Keratinocyte (primary cell): ENCODE results near the gene SRF. TPM values are rescaled to one million over a fixed set of nuclear protein-coding genes. Genes with fewer than 3 reads are reported as not detected.

Source experiments
- DNase-seq: peaks from one replicate; pipeline ENCODE4 v3.0.0-alpha.2; 2011; ENCODE audit warnings: low read depth, missing footprints, low spot score
- FAIRE-seq: peaks from 2 replicates; lab custom pipeline; 2011; peaks lifted over from hg19 to GRCh38; lab: Jason Lieb, UNC
- H2AFZ ChIP-seq: 2 replicates; pipeline ENCODE4 v1.6.0; 2012; ENCODE audit warnings: low read length, control low read depth, inconsistent platforms; ENCODE audit not compliant: control insufficient read depth
- H3K27ac ChIP-seq: 2 replicates; pipeline ENCODE4 v1.5.1; 2011; ENCODE audit warnings: low read length; ENCODE audit not compliant: control insufficient read depth, insufficient read depth
- H3K27me3 ChIP-seq: 3 replicates; pipeline ENCODE4 v1.6.0; 2011; ENCODE audit warnings: low read length; ENCODE audit not compliant: control insufficient read depth, insufficient read depth; ENCODE audit errors: extremely low read depth
- H3K36me3 ChIP-seq, 2 experiments: 2 replicates in 1 of 2; 3 replicates in 1 of 2; pipeline ENCODE4 v1.5.1; 2011; ENCODE audit warnings: low read length in 2 of 2, mild to moderate bottlenecking in 1 of 2; ENCODE audit not compliant: control insufficient read depth in 2 of 2, insufficient read depth in 2 of 2; ENCODE audit errors: extremely low read depth in 1 of 2
- H3K4me1 ChIP-seq: 3 replicates; pipeline ENCODE4 v1.5.1; 2011; ENCODE audit warnings: low read length; ENCODE audit not compliant: control insufficient read depth, insufficient read depth; ENCODE audit errors: extremely low read depth
- H3K4me2 ChIP-seq: 3 replicates; pipeline ENCODE4 v1.6.0; 2011; ENCODE audit warnings: low read depth, low read length; ENCODE audit not compliant: control insufficient read depth, insufficient read depth; ENCODE audit errors: extremely low read depth
- H3K4me3 ChIP-seq, 3 experiments: fragments of 200-600 bp in 1 of 3; sonication (generic) in 1 of 3; 2 replicates in 2 of 3; 3 replicates in 1 of 3; pipeline ENCODE4 v1.5.1; 2011 to 2016; ENCODE audit warnings: low read length in 3 of 3, mild to moderate bottlenecking in 3 of 3, control low read depth in 2 of 3, inconsistent platforms in 1 of 3, low read depth in 1 of 3, mixed read lengths in 1 of 3, mixed run types in 1 of 3, moderate library complexity in 1 of 3; ENCODE audit not compliant: control insufficient read depth in 2 of 3, insufficient read depth in 2 of 3; ENCODE audit errors: extremely low read depth in 1 of 3
- H3K79me2 ChIP-seq: 2 replicates; pipeline ENCODE4 v1.6.0; 2012; ENCODE audit warnings: low read length; ENCODE audit not compliant: control insufficient read depth, insufficient read depth
- H3K9ac ChIP-seq: 3 replicates; pipeline ENCODE4 v1.6.0; 2011; ENCODE audit warnings: low read length; ENCODE audit not compliant: control insufficient read depth, insufficient read depth; ENCODE audit errors: extremely low read depth
- H3K9me1 ChIP-seq: 3 replicates; pipeline ENCODE4 v1.6.0; 2011; ENCODE audit warnings: low read length; ENCODE audit not compliant: control insufficient read depth, insufficient read depth; ENCODE audit errors: extremely low read depth
- H3K9me3 ChIP-seq: 2 replicates; pipeline ENCODE4 v1.5.1; 2012; ENCODE audit warnings: low read depth, low read length; ENCODE audit not compliant: control insufficient read depth
- H4K20me1 ChIP-seq: 3 replicates; pipeline ENCODE4 v1.6.0; 2011; ENCODE audit warnings: low read length; ENCODE audit not compliant: control insufficient read depth, insufficient read depth; ENCODE audit errors: extremely low read depth
- EZH2 ChIP-seq: IDR thresholded peaks from one replicate; pipeline ENCODE4 v1.6.1; 2012; ENCODE audit warnings: inconsistent platforms, mild to moderate bottlenecking, low read length, moderate library complexity
- dilution Hi-C: fragments of 300-500 bp; cut with MboI; formaldehyde crosslinking; loops from one replicate; pipeline ENCODE4 v1.7.0; 2020; ENCODE audit warnings: low sequenced_read_pairs; ENCODE audit not compliant: extremely low pct_ligation_motif_present
- polyA plus RNA-seq, 5 experiments: library from polyadenylated mRNA; depleted of rRNA in 3 of 5; stranded (reverse) in 3 of 5; stranded (forward) in 1 of 5; unstranded in 1 of 5; fragments of >200 nt; gene quantifications; 1 replicate in 1 of 5; 2 replicates in 3 of 5; 3 replicates in 1 of 5; pipeline versions ENCODE4 v1.2.1 to v1.2.3, GENCODE V29; 2011 to 2012; ENCODE audit warnings: missing spikeins in 2 of 5, low read depth in 1 of 5, low replicate concordance in 1 of 5
- TF ChIP-seq, protein P1 (sequence below), 3 experiments: IDR thresholded peaks in 1 of 3; conservative IDR thresholded peaks in 1 of 3; optimal IDR thresholded peaks in 1 of 3; 2 replicates in 2 of 3; 3 replicates in 1 of 3; pipeline versions ENCODE3 to v1.5.1; 2011; ENCODE audit warnings: low read length in 3 of 3, mild to moderate bottlenecking in 3 of 3, moderate library complexity in 2 of 3, control low read depth in 1 of 3, inconsistent platforms in 1 of 3; ENCODE audit not compliant: insufficient read depth in 2 of 3; ENCODE audit errors: extremely low read depth in 1 of 3

SRF gene
- polyA plus RNA-seq, 1 donor (not counting 4 experiments of a cell fraction or from before 2014, with no cell fraction given): 28.5 TPM

DNA sequence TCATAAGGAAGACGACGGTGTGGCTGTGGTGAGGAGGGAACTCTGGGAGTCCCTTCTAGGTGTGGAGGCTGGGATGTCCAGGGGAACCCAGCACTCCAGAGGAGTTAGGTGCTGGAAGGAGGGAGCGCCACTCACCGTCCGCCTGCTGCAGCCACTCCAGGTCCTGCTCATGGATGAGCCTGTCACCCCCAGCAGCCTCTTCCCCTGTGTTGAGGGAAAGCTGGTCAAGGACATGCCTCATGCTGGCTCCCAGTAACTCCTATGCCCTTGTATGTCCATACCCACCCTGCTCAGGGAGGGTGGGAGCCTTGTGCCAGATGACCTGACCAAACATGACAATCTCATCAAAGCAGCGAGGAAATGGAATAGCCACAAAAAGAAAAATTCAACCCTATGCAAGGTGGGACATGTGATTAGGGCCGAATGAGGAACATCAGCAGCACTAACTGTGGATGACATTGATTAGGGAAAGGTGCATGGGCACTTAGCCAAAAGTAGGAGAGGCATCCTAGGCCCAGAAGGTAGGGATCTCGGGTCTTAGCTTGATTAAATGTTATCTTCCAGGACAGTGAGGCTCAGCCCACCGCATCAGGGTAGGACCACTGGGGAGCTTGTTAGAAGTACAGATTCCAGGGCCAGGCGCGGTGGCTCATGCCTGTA lies 55.3 kb downstream of the SRF start:
- no peak for FAIRE-seq

DNA sequence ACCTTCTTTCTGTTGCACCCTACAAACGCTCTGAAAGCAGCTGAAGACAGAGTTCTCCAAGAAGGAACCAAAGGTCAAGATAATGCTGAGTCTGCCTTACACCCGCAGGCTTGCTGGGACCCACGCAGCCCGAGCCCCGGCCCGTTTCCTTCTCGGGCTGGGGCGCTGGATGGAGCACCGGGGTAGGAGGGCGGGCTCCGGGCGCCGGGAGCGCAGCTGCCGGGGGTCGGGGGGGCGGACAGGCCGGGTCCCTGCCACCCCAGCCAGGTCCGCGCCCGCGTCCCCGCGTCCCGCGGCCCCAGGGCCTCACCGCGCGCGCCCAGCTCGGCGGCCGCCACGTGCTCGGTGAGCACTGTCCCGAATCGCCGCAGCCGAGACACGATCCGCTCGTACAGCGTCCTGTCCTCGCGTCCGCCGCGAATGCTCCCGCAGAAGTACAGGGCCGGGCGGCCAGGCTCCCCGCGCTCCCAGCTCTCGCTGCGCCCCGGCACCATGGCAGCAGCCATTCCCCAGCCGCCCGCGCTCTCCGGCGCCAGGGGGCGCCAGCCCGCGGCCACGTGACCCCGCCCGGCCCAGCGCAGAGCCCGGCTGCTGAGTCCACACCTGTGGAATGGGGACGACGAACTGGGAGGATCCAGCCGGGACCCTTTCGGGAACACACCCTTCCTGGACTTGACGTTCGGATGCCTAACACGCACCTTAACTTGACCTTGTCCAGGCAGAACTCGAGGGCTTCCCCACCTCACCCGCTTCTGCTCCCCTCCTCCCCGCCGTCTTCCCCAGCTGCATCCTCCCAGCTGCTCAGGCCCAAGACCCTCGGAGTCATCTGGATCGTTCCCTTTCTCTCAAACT lies 58.1 kb downstream of the SRF start, which contains the start of gene DNPH1:
DNPH1 (minus strand) TSS at position 531 of the 852 bp plus-strand sequence; CDS start at position 506, 25 bp downstream.
- peak; percentile 44 for DNase-seq
- peak within 1 kb of the TSS; percentile 89 for H3K4me2 ChIP-seq
- no peak for FAIRE-seq
- peak within 1 kb of the TSS; percentile 46 for H3K27ac ChIP-seq
- no peaks in the 10 kb centered on the region for H3K9me3 ChIP-seq
- no peaks in the 10 kb centered on the region for H4K20me1 ChIP-seq
- dilution Hi-C loops: no loop called here
- H3K4me1 ChIP-seq: peaks cover 11% of the 10 kb centered on the region
- peak within 1 kb of the TSS; percentile 41 to 78 (median 76) for H3K4me3 ChIP-seq
- H3K9ac ChIP-seq: peak within 1 kb of the TSS; percentile 83
- peaks cover 6% of the 10 kb centered on the region for H3K79me2 ChIP-seq
- TF ChIP-seq, protein P1, sequence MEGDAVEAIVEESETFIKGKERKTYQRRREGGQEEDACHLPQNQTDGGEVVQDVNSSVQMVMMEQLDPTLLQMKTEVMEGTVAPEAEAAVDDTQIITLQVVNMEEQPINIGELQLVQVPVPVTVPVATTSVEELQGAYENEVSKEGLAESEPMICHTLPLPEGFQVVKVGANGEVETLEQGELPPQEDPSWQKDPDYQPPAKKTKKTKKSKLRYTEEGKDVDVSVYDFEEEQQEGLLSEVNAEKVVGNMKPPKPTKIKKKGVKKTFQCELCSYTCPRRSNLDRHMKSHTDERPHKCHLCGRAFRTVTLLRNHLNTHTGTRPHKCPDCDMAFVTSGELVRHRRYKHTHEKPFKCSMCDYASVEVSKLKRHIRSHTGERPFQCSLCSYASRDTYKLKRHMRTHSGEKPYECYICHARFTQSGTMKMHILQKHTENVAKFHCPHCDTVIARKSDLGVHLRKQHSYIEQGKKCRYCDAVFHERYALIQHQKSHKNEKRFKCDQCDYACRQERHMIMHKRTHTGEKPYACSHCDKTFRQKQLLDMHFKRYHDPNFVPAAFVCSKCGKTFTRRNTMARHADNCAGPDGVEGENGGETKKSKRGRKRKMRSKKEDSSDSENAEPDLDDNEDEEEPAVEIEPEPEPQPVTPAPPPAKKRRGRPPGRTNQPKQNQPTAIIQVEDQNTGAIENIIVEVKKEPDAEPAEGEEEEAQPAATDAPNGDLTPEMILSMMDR (optimal IDR thresholded peaks at IDR 0.05 in 1 of 3, IDR thresholded peaks at IDR 0.05 in 1 of 3, conservative IDR thresholded peaks at IDR 0.05 in 1 of 3; ENCODE audit: extremely low read depth in 1 of 3, insufficient read depth in 2 of 3, low read length in 3 of 3): peak; percentile 65 to 79 (median 77)
- TF ChIP-seq EZH2: no peak
- H2AFZ ChIP-seq: peak within 1 kb of the TSS; percentile 89
- H3K27me3 ChIP-seq: no peaks in the 10 kb centered on the region
- no peaks in the 10 kb centered on the region for H3K9me1 ChIP-seq
- peaks cover 8 to 11% of the 10 kb centered on the region in 2 experiments for H3K36me3 ChIP-seq

More for the DNA sequence above, 55.3 kb downstream of the SRF start:
- dilution Hi-C loops: no loop called here
- peaks cover 16% of the 10 kb centered on the region for H3K4me1 ChIP-seq
- peaks cover 17 to 22% of the 10 kb centered on the region in 2 experiments for H3K36me3 ChIP-seq
- H3K27me3 ChIP-seq: no peaks in the 10 kb centered on the region
- H4K20me1 ChIP-seq: no peaks in the 10 kb centered on the region
- H3K27ac ChIP-seq: no peak overlapping the region
- H3K9me3 ChIP-seq: no peaks in the 10 kb centered on the region
- H3K9ac ChIP-seq: no peak overlapping the region
- H3K4me2 ChIP-seq: no peak overlapping the region
- no peak overlapping the region for H2AFZ ChIP-seq
- no peak for DNase-seq
- TF ChIP-seq, protein P1 (optimal IDR thresholded peaks at IDR 0.05 in 1 of 3, IDR thresholded peaks at IDR 0.05 in 1 of 3, conservative IDR thresholded peaks at IDR 0.05 in 1 of 3; ENCODE audit: extremely low read depth in 1 of 3, insufficient read depth in 2 of 3, low read length in 3 of 3): no peak
- TF ChIP-seq EZH2: no peak
- peaks cover 6% of the 10 kb centered on the region for H3K79me2 ChIP-seq
- H3K4me3 ChIP-seq: no peak overlapping the region
- no peaks in the 10 kb centered on the region for H3K9me1 ChIP-seq
